ENCODE results near the gene CAVIN2.

The CAVIN2 gene

GRCh38 chr2:191878548-191879279, 31.8 kb upstream of the CAVIN2 start:
- Histone ChIP-seq H3K4me1 (ENCODE audit: control insufficient read depth, insufficient read depth, low read length) (no peaks in the 10 kb centered on the region), H3K4me3 (ENCODE audit: low read length) (no peak overlapping the region), H3K9me3 (ENCODE audit: control insufficient read depth, low read length) (no peaks in the 10 kb centered on the region), H3K27me3 (ENCODE audit: control insufficient read depth, insufficient read depth, low read length) (no peaks in the 10 kb centered on the region), H3K9ac (ENCODE audit: low read length) (no peak overlapping the region), H3K36me3 (ENCODE audit: control insufficient read depth, insufficient read depth, low read length) (no peaks in the 10 kb centered on the region)

GRCh38 chr2:191877875-191878274, 31.0 kb upstream of the CAVIN2 start:
- no peaks in the 10 kb centered on the region for H3K27me3 ChIP-seq (ENCODE audit: control insufficient read depth, insufficient read depth, low read length)
- H3K9me3 ChIP-seq (ENCODE audit: control insufficient read depth, low read length): no peaks in the 10 kb centered on the region
- H3K4me1 ChIP-seq (ENCODE audit: control insufficient read depth, insufficient read depth, low read length): no peaks in the 10 kb centered on the region
- H3K36me3 ChIP-seq (ENCODE audit: control insufficient read depth, insufficient read depth, low read length): no peaks in the 10 kb centered on the region
- H3K9ac ChIP-seq (ENCODE audit: low read length): no peak overlapping the region
- no peak overlapping the region for H3K4me3 ChIP-seq (ENCODE audit: low read length)

GRCh38 chr2:191875859-191876258, 29.0 kb upstream of the CAVIN2 start:
- Histone ChIP-seq H3K9me3 (ENCODE audit: control insufficient read depth, low read length) (no peaks in the 10 kb centered on the region), H3K4me1 (ENCODE audit: control insufficient read depth, insufficient read depth, low read length) (no peaks in the 10 kb centered on the region), H3K4me3 (ENCODE audit: low read length) (no peak overlapping the region), H3K27me3 (ENCODE audit: control insufficient read depth, insufficient read depth, low read length) (no peaks in the 10 kb centered on the region), H3K36me3 (ENCODE audit: control insufficient read depth, insufficient read depth, low read length) (no peaks in the 10 kb centered on the region), H3K9ac (ENCODE audit: low read length) (no peak overlapping the region)

- H3K27me3 ChIP-seq (ENCODE audit: control insufficient read depth, insufficient read depth, low read length): no peaks in the 10 kb centered on the region
- H3K9me3 ChIP-seq (ENCODE audit: control insufficient read depth, low read length): no peaks in the 10 kb centered on the region
- no peaks in the 10 kb centered on the region for H3K36me3 ChIP-seq (ENCODE audit: control insufficient read depth, insufficient read depth, low read length)
- H3K4me3 ChIP-seq (ENCODE audit: low read length): no peak overlapping the region
- peaks cover 17% of the 10 kb centered on the region for H3K4me1 ChIP-seq (ENCODE audit: control insufficient read depth, insufficient read depth, low read length)
- H3K9ac ChIP-seq (ENCODE audit: low read length): no peak overlapping the region
These were observed 23.9 kb upstream of the CAVIN2 start for GRCh38 chr2:191870744-191871143.

- Histone ChIP-seq H3K4me1 (ENCODE audit: control insufficient read depth, insufficient read depth, low read length) (peaks cover 17% of the 10 kb centered on the region), H3K9ac (ENCODE audit: low read length) (no peak overlapping the region), H3K27me3 (ENCODE audit: control insufficient read depth, insufficient read depth, low read length) (no peaks in the 10 kb centered on the region), H3K9me3 (ENCODE audit: control insufficient read depth, low read length) (no peaks in the 10 kb centered on the region), H3K36me3 (ENCODE audit: control insufficient read depth, insufficient read depth, low read length) (no peaks in the 10 kb centered on the region), H3K4me3 (ENCODE audit: low read length) (no peak overlapping the region)
These were observed 22.9 kb upstream of the CAVIN2 start for GRCh38 chr2:191869781-191870180.

- no peaks in the 10 kb centered on the region for H3K9me3 ChIP-seq (ENCODE audit: control insufficient read depth, low read length)
- no peak overlapping the region for H3K9ac ChIP-seq (ENCODE audit: low read length)
- peaks cover 17% of the 10 kb centered on the region for H3K4me1 ChIP-seq (ENCODE audit: control insufficient read depth, insufficient read depth, low read length)
- H3K27me3 ChIP-seq (ENCODE audit: control insufficient read depth, insufficient read depth, low read length): no peaks in the 10 kb centered on the region
- H3K4me3 ChIP-seq (ENCODE audit: low read length): no peak overlapping the region
- no peaks in the 10 kb centered on the region for H3K36me3 ChIP-seq (ENCODE audit: control insufficient read depth, insufficient read depth, low read length)
These were observed 22.3 kb upstream of the CAVIN2 start for GRCh38 chr2:191869178-191869577.

- Histone ChIP-seq H3K36me3 (ENCODE audit: control insufficient read depth, insufficient read depth, low read length) (no peaks in the 10 kb centered on the region), H3K27me3 (ENCODE audit: control insufficient read depth, insufficient read depth, low read length) (no peaks in the 10 kb centered on the region), H3K4me3 (ENCODE audit: low read length) (no peak overlapping the region), H3K9me3 (ENCODE audit: control insufficient read depth, low read length) (no peaks in the 10 kb centered on the region), H3K4me1 (ENCODE audit: control insufficient read depth, insufficient read depth, low read length) (peaks cover 17% of the 10 kb centered on the region), H3K9ac (ENCODE audit: low read length) (peak overlapping the region; percentile 18)
These were observed 20.6 kb upstream of the CAVIN2 start for GRCh38 chr2:191867507-191867847.

- peaks cover 17% of the 10 kb centered on the region for H3K4me1 ChIP-seq (ENCODE audit: control insufficient read depth, insufficient read depth, low read length)
- H3K27me3 ChIP-seq (ENCODE audit: control insufficient read depth, insufficient read depth, low read length): no peaks in the 10 kb centered on the region
- no peaks in the 10 kb centered on the region for H3K36me3 ChIP-seq (ENCODE audit: control insufficient read depth, insufficient read depth, low read length)
- H3K4me3 ChIP-seq (ENCODE audit: low read length): no peak overlapping the region
- H3K9ac ChIP-seq (ENCODE audit: low read length): peak overlapping the region; percentile 18
- H3K9me3 ChIP-seq (ENCODE audit: control insufficient read depth, low read length): no peaks in the 10 kb centered on the region
These were observed 20.0 kb upstream of the CAVIN2 start for GRCh38 chr2:191866675-191867506.

- no peaks in the 10 kb centered on the region for H3K9me3 ChIP-seq (ENCODE audit: control insufficient read depth, low read length)
- H3K27me3 ChIP-seq (ENCODE audit: control insufficient read depth, insufficient read depth, low read length): no peaks in the 10 kb centered on the region
- no peak overlapping the region for H3K9ac ChIP-seq (ENCODE audit: low read length)
- no peaks in the 10 kb centered on the region for H3K36me3 ChIP-seq (ENCODE audit: control insufficient read depth, insufficient read depth, low read length)
- H3K4me1 ChIP-seq (ENCODE audit: control insufficient read depth, insufficient read depth, low read length): peaks cover 17% of the 10 kb centered on the region
- H3K4me3 ChIP-seq (ENCODE audit: low read length): no peak overlapping the region
These were observed 19.3 kb upstream of the CAVIN2 start for GRCh38 chr2:191866195-191866594.

- H3K4me1 ChIP-seq (ENCODE audit: control insufficient read depth, insufficient read depth, low read length): peaks cover 17% of the 10 kb centered on the region
- no peak overlapping the region for H3K4me3 ChIP-seq (ENCODE audit: low read length)
- H3K9me3 ChIP-seq (ENCODE audit: control insufficient read depth, low read length): no peaks in the 10 kb centered on the region
- H3K36me3 ChIP-seq (ENCODE audit: control insufficient read depth, insufficient read depth, low read length): no peaks in the 10 kb centered on the region
- H3K27me3 ChIP-seq (ENCODE audit: control insufficient read depth, insufficient read depth, low read length): no peaks in the 10 kb centered on the region
- no peak overlapping the region for H3K9ac ChIP-seq (ENCODE audit: low read length)
These were observed 17.9 kb upstream of the CAVIN2 start for GRCh38 chr2:191864628-191865374.

GRCh38 chr2:191863988-191864387, 17.1 kb upstream of the CAVIN2 start:
- peaks cover 17% of the 10 kb centered on the region for H3K4me1 ChIP-seq (ENCODE audit: control insufficient read depth, insufficient read depth, low read length)
- H3K36me3 ChIP-seq (ENCODE audit: control insufficient read depth, insufficient read depth, low read length): no peaks in the 10 kb centered on the region
- H3K27me3 ChIP-seq (ENCODE audit: control insufficient read depth, insufficient read depth, low read length): no peaks in the 10 kb centered on the region
- H3K4me3 ChIP-seq (ENCODE audit: low read length): no peak overlapping the region
- H3K9ac ChIP-seq (ENCODE audit: low read length): no peak overlapping the region
- no peaks in the 10 kb centered on the region for H3K9me3 ChIP-seq (ENCODE audit: control insufficient read depth, low read length)
